ENCODE data around the gene RAB6A. TPM values are rescaled to one million over a fixed set of nuclear protein-coding genes. Genes with fewer than 3 reads are reported as not detected.

RAB6A gene
- total RNA-seq, 1 experiment from 2014 or later, result 142 TPM

GRCh38 chr11:73645121-73645969 is 115.5 kb downstream of the RAB6A start:
- CTCF ChIA-PET, result interaction anchor here (0.6 kb wide), 1 partner anchor 925 kb away, joined by 3 read pairs; no protein-coding TSS in a partner anchor
- H3K4me3 ChIP-seq, result no peak overlapping the region
- H4K20me1 ChIP-seq (ENCODE audit: insufficient read depth), result no peaks in the 10 kb centered on the region
- H3K9me2 ChIP-seq (ENCODE audit: insufficient read depth), result no peaks in the 10 kb centered on the region
- no peak overlapping the region for H2AFZ ChIP-seq
- no peaks in the 10 kb centered on the region for H3K36me3 ChIP-seq (ENCODE audit: low read depth)
- intact Hi-C loops (cut with micrococcal nuclease; ENCODE audit: unreplicated experiment), result no loop called here
- no peaks in the 10 kb centered on the region for H3K9me3 ChIP-seq (ENCODE audit: insufficient read depth, low read depth)
- BruUV-seq (replicated peaks), result no TSS peak
- peaks cover 7% of the 10 kb centered on the region for H3K4me1 ChIP-seq (replicated peaks; ENCODE audit: insufficient read depth)
- H3K79me2 ChIP-seq (ENCODE audit: low read depth), result no peaks in the 10 kb centered on the region
- POLR2A ChIA-PET (ENCODE audit: unreplicated experiment), result interaction anchor here (0.7 kb wide), 1 partner anchor 256 kb away, joined by 5 read pairs; no protein-coding TSS in a partner anchor
- TF ChIP-seq EZH2 (IDR thresholded peaks at IDR 0.05; ENCODE audit: low read depth), result no peak
- no peak for TF ChIP-seq CTCF (conservative IDR thresholded peaks at IDR 0.05)
- DNase-seq, result no peak
- H3K4me2 ChIP-seq, result no peak overlapping the region
- peaks cover 4% of the 10 kb centered on the region; the same call in 1 of the 2 replicates for H3F3A ChIP-seq (ENCODE audit: insufficient read depth, low read depth)
- no peaks in the 10 kb centered on the region for H3K27me3 ChIP-seq (ENCODE audit: insufficient read depth, low read depth)
- H3K27ac ChIP-seq, result no peak overlapping the region

GRCh38 chr11:73641668-73642067 is 119.2 kb downstream of the RAB6A start:
- intact Hi-C loops (cut with micrococcal nuclease; ENCODE audit: unreplicated experiment), result no loop called here
- Histone ChIP-seq H3K27ac (no peak overlapping the region), H3K79me2 (ENCODE audit: low read depth) (no peaks in the 10 kb centered on the region), H3K36me3 (ENCODE audit: low read depth) (no peaks in the 10 kb centered on the region), H3K9me2 (ENCODE audit: insufficient read depth) (no peaks in the 10 kb centered on the region), H3K9me3 (ENCODE audit: insufficient read depth, low read depth) (no peaks in the 10 kb centered on the region), H3F3A (ENCODE audit: insufficient read depth, low read depth) (no peaks in the 10 kb centered on the region), H2AFZ (no peak overlapping the region), H3K4me2 (no peak overlapping the region), H3K4me3 (no peak overlapping the region), H4K20me1 (ENCODE audit: insufficient read depth) (no peaks in the 10 kb centered on the region), H3K4me1 (replicated peaks; ENCODE audit: insufficient read depth) (no peaks in the 10 kb centered on the region), H3K27me3 (ENCODE audit: insufficient read depth, low read depth) (no peaks in the 10 kb centered on the region)
- POLR2A ChIA-PET (ENCODE audit: unreplicated experiment), result no interaction called here
- no peak for DNase-seq
- TF ChIP-seq EZH2 (IDR thresholded peaks at IDR 0.05; ENCODE audit: low read depth) (no peak), CTCF (conservative IDR thresholded peaks at IDR 0.05) (no peak)
- no TSS peak for BruUV-seq (replicated peaks)
- CTCF ChIA-PET, result no interaction called here

GRCh38 chr11:73640592-73640991 is 120.3 kb downstream of the RAB6A start:
- no TSS peak for BruUV-seq (replicated peaks)
- H3K27ac ChIP-seq, result no peak overlapping the region
- H2AFZ ChIP-seq, result no peak overlapping the region
- H3K9me3 ChIP-seq (ENCODE audit: insufficient read depth, low read depth), result no peaks in the 10 kb centered on the region
- H3K4me3 ChIP-seq, result no peak overlapping the region
- no peaks in the 10 kb centered on the region for H4K20me1 ChIP-seq (ENCODE audit: insufficient read depth)
- TF ChIP-seq CTCF (conservative IDR thresholded peaks at IDR 0.05) (no peak), EZH2 (IDR thresholded peaks at IDR 0.05; ENCODE audit: low read depth) (no peak)
- H3K4me2 ChIP-seq, result no peak overlapping the region
- no peak for DNase-seq
- ChIA-PET POLR2A (ENCODE audit: unreplicated experiment) (no interaction called here), CTCF (interaction anchor here (0.6 to 0.7 kb wide), 3 partner anchors 11 to 259 kb away, joined by 3 to 4 read pairs (median 3); no protein-coding TSS in a partner anchor)
- no peaks in the 10 kb centered on the region for H3K9me2 ChIP-seq (ENCODE audit: insufficient read depth)
- no peaks in the 10 kb centered on the region for H3F3A ChIP-seq (ENCODE audit: insufficient read depth, low read depth)
- H3K27me3 ChIP-seq (ENCODE audit: insufficient read depth, low read depth), result no peaks in the 10 kb centered on the region
- no peaks in the 10 kb centered on the region for H3K36me3 ChIP-seq (ENCODE audit: low read depth)
- intact Hi-C loops (cut with micrococcal nuclease; ENCODE audit: unreplicated experiment), result no loop called here
- no peaks in the 10 kb centered on the region for H3K4me1 ChIP-seq (replicated peaks; ENCODE audit: insufficient read depth)
- H3K79me2 ChIP-seq (ENCODE audit: low read depth), result no peaks in the 10 kb centered on the region
